GM23338 (cell line): Measurements from ENCODE around the gene ANKUB1. TPM values are rescaled to one million over a fixed set of nuclear protein-coding genes. Genes with fewer than 3 reads are reported as not detected.

ENCODE experiments used
- ATAC-seq: fragments of 200-7000 bp; cut with Tn5 transposase; 3 replicates; pipeline ENCODE4 v1.9.1; 2020
- DNase-seq: peaks from one replicate; pipeline ENCODE4 v3.0.0-alpha.2; 2015; ENCODE audit warnings: low spot score
- H2AFZ ChIP-seq: fragments of 200-600 bp; sonication (generic); 2 replicates; pipeline ENCODE4 v1.8.0; 2016; ENCODE audit warnings: antibody characterized with exemption, mild to moderate bottlenecking, moderate library complexity
- H3F3A ChIP-seq: fragments of 200-600 bp; sonication (generic); replicated peaks from 2 replicates; pipeline ENCODE4 v1.8.0; 2017; ENCODE audit warnings: antibody characterized with exemption, mixed run types, low read depth
- H3K27ac ChIP-seq: fragments of 200-600 bp; sonication (generic); 2 replicates; pipeline ENCODE4 v1.6.1; 2016; ENCODE audit warnings: low read depth
- H3K27me3 ChIP-seq: fragments of 200-600 bp; sonication (generic); 2 replicates; pipeline ENCODE4 v1.8.0; 2016; ENCODE audit warnings: mild to moderate bottlenecking, mixed run types, moderate library complexity; ENCODE audit not compliant: insufficient read depth
- H3K36me3 ChIP-seq: fragments of 200-600 bp; sonication (generic); 2 replicates; pipeline ENCODE4 v1.8.0; 2016; ENCODE audit warnings: mild to moderate bottlenecking; ENCODE audit not compliant: insufficient read depth
- H3K4me1 ChIP-seq: fragments of 200-600 bp; sonication (generic); 2 replicates; pipeline ENCODE4 v1.8.0; 2016; ENCODE audit warnings: mild to moderate bottlenecking, moderate library complexity; ENCODE audit not compliant: insufficient read depth
- H3K4me2 ChIP-seq: fragments of 200-600 bp; sonication (generic); 2 replicates; pipeline ENCODE4 v1.7.1; 2017; ENCODE audit warnings: mixed run types
- H3K4me3 ChIP-seq: fragments of 200-600 bp; sonication (generic); 2 replicates; pipeline ENCODE4 v1.6.1; 2016; ENCODE audit warnings: mixed run types
- H3K79me2 ChIP-seq: fragments of 200-600 bp; sonication (generic); replicated peaks from 2 replicates; pipeline ENCODE4 v1.8.0; 2017; ENCODE audit warnings: mild to moderate bottlenecking; ENCODE audit not compliant: insufficient read depth
- H3K9me2 ChIP-seq: fragments of 200-600 bp; sonication (generic); 2 replicates; pipeline ENCODE4 v1.8.0; 2017; ENCODE audit not compliant: insufficient read depth
- H4K20me1 ChIP-seq: fragments of 200-600 bp; sonication (generic); replicated peaks from 2 replicates; pipeline ENCODE4 v1.8.0; 2017; ENCODE audit warnings: mild to moderate bottlenecking; ENCODE audit not compliant: insufficient read depth
- H3K27ac Mint-ChIP-seq: 2 replicates; pipeline ENCODE4 v1.8.0; 2020; ENCODE audit warnings: inconsistent platforms, mild to moderate bottlenecking, moderate library complexity, mixed read lengths
- H3K27me3 Mint-ChIP-seq: 3 replicates; pipeline ENCODE4 v1.8.0; 2022; ENCODE audit warnings: low read depth, mild to moderate bottlenecking, moderate library complexity, mixed read lengths, inconsistent platforms; ENCODE audit not compliant: insufficient read depth, poor library complexity
- H3K36me3 Mint-ChIP-seq: 3 replicates; pipeline ENCODE4 v1.8.0; 2021; ENCODE audit warnings: low read depth, mild to moderate bottlenecking, inconsistent platforms, moderate library complexity, mixed read lengths
- H3K4me1 Mint-ChIP-seq: 3 replicates; pipeline ENCODE4 v1.8.0; 2020; ENCODE audit warnings: mild to moderate bottlenecking, inconsistent platforms, mixed read lengths
- H3K4me3 Mint-ChIP-seq: 3 replicates; pipeline ENCODE4 v1.8.0; 2021; ENCODE audit warnings: moderate library complexity, mild to moderate bottlenecking, inconsistent platforms, mixed read lengths
- H3K9me3 Mint-ChIP-seq: 3 replicates; pipeline ENCODE4 v1.8.0; 2020; ENCODE audit warnings: moderate library complexity, mild to moderate bottlenecking, inconsistent platforms, mixed read lengths
- CREB1 ChIP-seq: fragments of 250-450 bp; sonication (Bioruptor Pico); IDR thresholded peaks from 2 replicates; pipeline ENCODE4 v1.5.0; 2020; ENCODE audit warnings: low read depth, mild to moderate bottlenecking, moderate library complexity
- CTCF ChIP-seq, 2 experiments: fragments of 200-600 bp in 1 of 2; sonication (generic) in 1 of 2; conservative IDR thresholded peaks; 2 replicates each; pipeline versions ENCODE4 v1.5.1 to v1.6.1; 2016 to 2017; ENCODE audit warnings: antibody characterized with exemption in 2 of 2, low read depth in 2 of 2, mild to moderate bottlenecking in 2 of 2, moderate library complexity in 1 of 2
- EZH2 ChIP-seq: fragments of 200-600 bp; sonication (generic); IDR thresholded peaks from one replicate; pipeline ENCODE4 v1.8.0; 2017; ENCODE audit warnings: antibody characterized with exemption, mild to moderate bottlenecking, low read depth; ENCODE audit not compliant: unreplicated experiment
- EZH2phosphoT487 ChIP-seq: fragments of 200-600 bp; sonication (generic); IDR thresholded peaks from one replicate; pipeline ENCODE4 v1.8.1; 2018; ENCODE audit warnings: antibody characterized with exemption; ENCODE audit not compliant: unreplicated experiment
- NANOG ChIP-seq: IDR thresholded peaks from 2 replicates; pipeline ENCODE4 v1.6.1; 2016; ENCODE audit warnings: antibody characterized with exemption, borderline replicate concordance
- POLR2AphosphoS5 ChIP-seq: IDR thresholded peaks from 2 replicates; pipeline ENCODE4 v1.6.1; 2016; ENCODE audit warnings: antibody characterized with exemption, low read depth
- ZNF114 ChIP-seq: fragments of 250-450 bp; sonication (Bioruptor Pico); IDR thresholded peaks from 2 replicates; pipeline ENCODE4 v1.5.0; 2020; ENCODE audit warnings: mild to moderate bottlenecking, moderate library complexity
- ZNF331 ChIP-seq: fragments of 250-450 bp; sonication (Bioruptor Pico); IDR thresholded peaks from 2 replicates; pipeline ENCODE4 v1.5.0; 2020; ENCODE audit warnings: low read depth, mild to moderate bottlenecking, moderate library complexity
- ZNF462 ChIP-seq: fragments of 250-450 bp; sonication (Bioruptor Pico); IDR thresholded peaks from 2 replicates; pipeline ENCODE4 v1.5.0; 2020; ENCODE audit warnings: mild to moderate bottlenecking, moderate library complexity
- polyA plus RNA-seq: library from polyadenylated mRNA; unstranded; fragments of >200 nt; fragmentation: Nextera tagmentation; extraction: Ambion mirVana; gene quantifications from 2 replicates; pipeline ENCODE4 v1.2.1, GENCODE V29; 2016
- total RNA-seq: library from RNA; depleted of rRNA; stranded (reverse); fragments of >200 nt; shearing (Covaris generic); gene quantifications from 2 replicates; pipeline ENCODE4 v1.2.3, GENCODE V29; 2014

Gene ANKUB1
- total and polyA plus RNA-seq, 2 experiments from 2014 or later, result not detected

- TF ChIP-seq ZNF462 (CRISPR knock-in tag), result no peak
Measured at GRCh38 chr3:149744151-149744550, 48.2 kb downstream of the ANKUB1 start (continued).

- no peaks in the 10 kb centered on the region for H3K4me1 Mint-ChIP-seq
- H3K9me3 Mint-ChIP-seq, result no peaks in the 10 kb centered on the region
- Histone ChIP-seq H3K79me2 (no peaks in the 10 kb centered on the region), H3K4me1 (no peaks in the 10 kb centered on the region), H3K4me2 (no peak overlapping the region), H4K20me1 (no peaks in the 10 kb centered on the region), H3K36me3 (no peaks in the 10 kb centered on the region), H3K9me2 (no peaks in the 10 kb centered on the region), H3K27ac (no peak overlapping the region), H3K27me3 (no peaks in the 10 kb centered on the region), H3F3A (no peaks in the 10 kb centered on the region), H2AFZ (no peak overlapping the region), H3K4me3 (no peak overlapping the region)
- H3K36me3 Mint-ChIP-seq, result peaks cover 14% of the 10 kb centered on the region
- H3K4me3 Mint-ChIP-seq, result no peak overlapping the region
- no peak overlapping the region for H3K27ac Mint-ChIP-seq
- peaks cover 1% of the 10 kb centered on the region for H3K27me3 Mint-ChIP-seq
- ATAC-seq, result no peak
- DNase-seq, result no peak
- TF ChIP-seq EZH2phosphoT487, result no peak
- no peak for TF ChIP-seq CTCF (conservative IDR thresholded peaks at IDR 0.05; ENCODE audit: low read depth in 2 of 2)
- no peak for TF ChIP-seq POLR2AphosphoS5
- TF ChIP-seq ZNF462 (CRISPR knock-in tag), result no peak
- no peak for TF ChIP-seq ZNF114
- no peak for TF ChIP-seq NANOG
- TF ChIP-seq EZH2, result no peak
- no peak for TF ChIP-seq ZNF331 (CRISPR knock-in tag)
- TF ChIP-seq CREB1 (CRISPR knock-in tag), result no peak
Measured at GRCh38 chr3:149739396-149739795, 53.0 kb downstream of the ANKUB1 start.
